Endometrium (tissue), 2 donors: Measurements from ENCODE around the gene USP2.

ENCODE experiments used
- FAIRE-seq: peaks from 2 replicates; lab custom pipeline; 2012; peaks lifted over from hg19 to GRCh38; lab: Jason Lieb, UNC
- donor health status: control.
- donor health status: control.

USP2 gene

DNA sequence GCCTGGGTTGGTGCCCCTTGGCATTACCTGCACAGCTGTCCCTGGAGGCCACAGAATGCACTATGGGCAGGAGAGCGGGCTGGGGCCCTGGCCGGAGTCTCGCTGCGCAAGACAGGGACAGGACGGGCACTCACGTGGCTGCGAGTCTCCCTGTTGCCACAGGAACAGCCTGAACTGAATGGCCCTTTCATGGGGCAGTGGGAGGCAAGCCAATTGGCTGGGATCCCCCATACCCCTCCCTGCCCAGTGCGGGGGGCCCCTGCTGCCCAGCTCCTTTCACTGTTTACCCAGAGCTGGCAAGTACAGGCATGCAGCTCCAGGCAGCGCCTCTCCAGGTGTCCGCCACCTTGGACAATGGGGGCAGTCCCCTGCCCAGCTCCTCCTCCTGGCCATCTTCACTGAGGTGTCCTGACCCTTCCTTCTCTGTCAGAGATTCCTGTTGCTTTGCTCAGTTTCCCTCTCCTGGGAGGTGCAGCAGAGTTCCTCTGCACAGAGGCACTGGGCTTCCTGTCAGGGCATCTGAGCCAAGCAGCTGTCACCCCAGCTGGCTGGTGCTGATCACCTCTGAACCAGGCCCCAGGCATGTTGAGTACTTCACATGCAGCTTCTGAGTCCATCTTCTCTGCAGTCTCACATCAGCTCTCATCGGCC lies 5.2 kb downstream of the USP2 start:
- no peak for FAIRE-seq

DNA sequence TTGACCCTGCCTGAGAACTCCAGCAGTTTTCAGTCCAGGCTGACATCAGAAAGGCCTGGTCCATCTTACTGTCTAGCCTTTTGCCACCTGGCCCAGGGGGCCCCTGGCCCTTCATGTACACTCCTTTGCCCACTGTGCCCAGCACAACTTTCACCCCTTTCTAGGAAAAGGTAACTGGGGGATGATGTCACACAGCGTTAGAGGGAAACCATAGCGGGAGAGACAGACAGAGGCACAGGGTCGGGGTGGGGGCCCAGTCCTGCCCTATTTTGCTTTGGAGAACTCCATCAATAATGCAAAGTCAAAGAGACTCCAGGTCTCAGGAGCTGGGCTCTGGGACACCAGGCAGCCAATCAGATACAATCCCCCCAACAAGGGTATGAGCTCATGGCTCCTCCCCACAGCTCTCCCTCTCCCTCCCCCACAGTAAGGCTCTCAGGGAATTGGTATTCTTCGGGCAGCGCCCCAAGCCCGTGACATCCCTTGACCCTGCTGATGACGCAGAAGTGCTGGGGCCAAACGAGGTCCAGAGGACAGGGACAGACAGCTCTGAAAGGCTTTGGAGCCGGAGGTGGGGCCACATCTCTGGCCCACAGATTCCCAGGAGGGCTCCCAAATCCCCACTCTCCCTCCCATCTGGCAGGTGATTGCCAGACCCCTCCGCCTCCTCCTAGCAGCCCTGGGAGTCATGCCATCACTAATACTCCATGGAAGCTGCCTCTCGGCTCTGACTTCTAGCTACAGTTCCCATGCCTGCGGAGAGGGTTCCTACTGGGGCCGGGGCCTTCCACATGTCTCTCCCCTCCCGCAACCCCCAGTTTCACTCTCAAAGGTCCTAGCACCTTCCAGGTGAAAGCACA lies 5.9 kb downstream of the USP2 start:
- FAIRE-seq: no peak

DNA sequence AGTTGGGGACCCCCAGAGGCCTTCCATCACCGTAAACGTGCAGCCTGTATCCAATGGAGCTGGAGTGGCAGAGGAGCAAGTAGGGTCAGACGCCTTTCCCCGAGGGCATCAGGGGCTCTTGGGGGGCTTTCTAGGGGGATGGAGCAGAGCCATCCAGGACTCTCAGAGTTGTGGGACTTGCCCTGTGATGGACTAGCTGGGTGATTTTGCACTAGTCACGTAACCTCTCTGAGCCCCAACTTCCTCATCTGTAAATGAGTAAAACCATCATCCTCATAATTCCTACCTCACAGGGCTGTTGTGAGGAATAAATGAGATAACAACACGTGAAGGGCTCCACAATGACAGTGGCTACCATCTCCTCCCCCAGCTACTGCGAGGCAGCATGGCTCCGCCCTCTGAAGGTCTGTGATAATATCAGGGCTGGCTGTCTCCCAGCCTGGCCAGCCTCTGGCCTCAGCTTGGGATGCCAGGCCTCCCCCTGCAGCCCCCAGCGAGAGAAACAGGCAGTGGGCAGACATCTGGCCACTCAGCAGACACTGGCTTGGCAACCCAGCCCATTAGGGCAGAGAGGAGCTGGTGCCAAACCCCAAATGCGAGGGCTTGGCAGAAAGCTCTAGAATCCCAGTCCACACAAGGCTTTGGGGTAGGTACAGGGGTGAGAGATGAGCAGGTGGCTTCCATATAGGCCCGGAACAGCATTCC lies 6.7 kb downstream of the USP2 start:
- no peak for FAIRE-seq

DNA sequence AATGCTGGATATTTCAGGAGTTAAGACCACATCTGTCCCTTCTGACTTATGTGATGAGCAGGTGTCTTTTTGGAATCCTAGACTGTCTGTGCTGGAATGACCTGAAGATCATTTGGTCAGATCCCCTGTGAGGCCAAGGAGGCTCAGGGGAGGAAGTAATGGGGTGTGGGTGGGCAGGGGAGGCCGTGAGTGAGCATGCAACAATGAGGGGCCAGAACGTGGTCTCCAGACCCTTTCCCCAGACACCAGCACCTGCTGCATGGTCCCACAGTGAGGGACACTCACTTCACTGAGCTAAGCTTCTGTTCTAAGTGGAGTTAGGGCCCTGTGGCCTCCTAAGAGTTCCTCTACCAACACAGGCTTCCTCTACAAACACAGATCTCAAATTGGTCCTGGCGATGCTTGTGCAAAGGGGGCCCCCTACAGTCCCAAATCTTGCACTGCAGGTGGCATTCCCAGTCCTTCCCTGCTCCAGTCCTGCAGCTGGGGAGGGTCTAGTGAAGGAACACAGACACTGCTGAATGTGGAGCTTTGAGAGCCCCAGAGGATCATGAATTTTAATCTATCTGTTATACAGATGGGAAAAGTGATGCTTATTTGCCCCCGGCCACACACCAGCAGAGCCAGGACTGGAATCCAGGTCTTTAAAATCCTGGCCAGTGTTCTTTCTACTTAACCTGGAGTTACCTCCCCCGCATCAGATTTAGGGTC lies 7.4 kb downstream of the USP2 start:
- FAIRE-seq: no peak

DNA sequence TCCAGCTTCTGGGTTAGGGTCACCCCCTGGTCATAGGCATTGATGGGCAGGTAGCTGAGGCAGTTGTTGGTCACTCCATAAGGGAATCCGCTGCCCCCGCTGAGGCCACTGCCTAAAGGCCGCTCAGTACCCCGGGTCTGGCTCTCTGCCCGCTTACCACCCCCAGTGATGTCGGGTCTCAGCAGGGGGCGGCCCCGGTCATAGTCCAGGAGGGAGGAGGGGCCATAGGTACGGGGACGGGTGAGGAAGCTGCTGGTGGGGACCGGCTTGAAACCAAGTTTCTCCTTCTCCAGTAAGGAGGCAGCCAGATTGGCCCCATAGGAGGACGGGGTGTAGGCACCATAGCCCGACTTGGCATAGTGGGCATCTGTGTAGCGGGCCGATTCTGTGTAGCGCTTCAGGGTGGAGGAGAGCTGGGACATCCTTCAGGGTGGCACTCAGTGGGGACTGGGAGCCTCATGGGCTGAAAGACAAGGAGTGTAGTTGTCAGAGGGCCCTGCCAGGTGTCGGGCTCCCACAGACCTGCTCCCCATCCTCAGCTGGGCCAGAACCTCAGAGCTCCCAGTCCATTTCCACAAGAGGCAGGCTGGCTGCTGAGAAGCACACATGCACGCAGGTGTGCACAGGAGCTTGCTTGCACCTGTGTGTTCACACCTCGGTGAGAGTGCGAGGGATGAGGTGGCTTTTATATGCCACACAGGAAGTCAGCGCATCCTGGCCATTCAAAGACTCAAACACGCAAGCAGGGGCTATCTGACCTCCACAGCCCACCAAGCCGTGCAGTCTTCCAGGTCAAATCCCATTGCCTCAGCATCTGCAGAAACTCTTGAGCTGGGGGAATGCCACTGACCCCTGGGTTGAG lies 8.2 kb downstream of the USP2 start:
- no peak for FAIRE-seq

DNA sequence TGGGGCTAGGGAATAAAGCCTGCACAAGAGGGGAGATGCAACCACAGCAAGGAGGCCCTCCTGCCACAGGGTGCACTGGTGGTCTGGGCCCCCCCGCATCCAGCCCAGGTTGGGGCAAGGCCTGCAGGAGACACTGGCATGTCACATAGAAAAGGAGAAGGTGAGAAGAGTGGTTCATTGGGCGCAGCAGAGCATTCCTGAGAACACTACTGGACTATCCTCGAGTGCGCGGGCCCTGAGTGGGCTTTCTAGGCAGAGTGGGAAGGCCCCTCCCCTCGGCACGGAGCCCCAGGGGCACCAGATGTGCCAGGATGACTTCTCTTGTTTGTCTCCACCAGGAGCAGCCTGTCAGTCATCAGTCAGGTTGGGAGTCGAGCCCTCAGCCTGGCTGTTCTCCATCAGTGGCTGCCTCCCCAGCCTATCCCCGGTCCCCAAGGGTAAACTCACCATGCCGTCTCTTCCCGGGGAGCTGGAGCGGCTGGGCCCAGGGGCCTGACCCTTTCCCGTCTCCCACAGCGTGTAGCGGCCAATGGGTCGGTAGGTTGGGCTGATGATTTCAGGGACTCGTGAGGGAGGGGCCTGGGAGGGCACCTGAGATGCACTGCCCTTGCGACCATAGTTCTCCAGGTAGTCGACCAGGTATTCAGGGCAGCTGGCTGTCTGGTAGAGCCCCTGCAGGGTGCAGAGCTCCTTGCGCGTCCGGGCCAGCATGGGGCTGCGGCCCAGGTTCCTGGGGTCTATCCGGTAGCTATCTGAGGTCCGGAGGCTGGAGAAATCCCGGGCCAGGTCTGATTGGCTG lies 9.0 kb downstream of the USP2 start:
- FAIRE-seq: no peak

DNA sequence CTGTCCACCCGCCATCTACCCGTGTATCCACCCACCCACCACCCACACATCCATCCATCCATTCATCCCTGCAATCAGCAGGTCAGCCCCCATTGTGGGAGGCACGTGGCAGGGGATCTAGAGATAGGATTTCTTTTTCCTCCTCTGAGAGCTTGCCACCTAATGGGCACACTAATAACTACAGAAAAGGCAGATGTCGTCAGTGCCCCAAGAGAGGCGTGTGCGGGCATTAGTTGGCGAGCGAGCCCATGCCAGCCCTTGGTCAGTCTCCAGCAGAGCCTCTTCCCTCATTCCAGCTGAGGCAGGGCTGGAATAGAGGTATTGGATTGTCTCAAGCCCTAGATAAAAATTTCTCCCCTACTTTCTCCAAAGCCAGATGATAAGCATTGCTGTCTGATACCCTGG lies 9.7 kb downstream of the USP2 start:
- FAIRE-seq: no peak

DNA sequence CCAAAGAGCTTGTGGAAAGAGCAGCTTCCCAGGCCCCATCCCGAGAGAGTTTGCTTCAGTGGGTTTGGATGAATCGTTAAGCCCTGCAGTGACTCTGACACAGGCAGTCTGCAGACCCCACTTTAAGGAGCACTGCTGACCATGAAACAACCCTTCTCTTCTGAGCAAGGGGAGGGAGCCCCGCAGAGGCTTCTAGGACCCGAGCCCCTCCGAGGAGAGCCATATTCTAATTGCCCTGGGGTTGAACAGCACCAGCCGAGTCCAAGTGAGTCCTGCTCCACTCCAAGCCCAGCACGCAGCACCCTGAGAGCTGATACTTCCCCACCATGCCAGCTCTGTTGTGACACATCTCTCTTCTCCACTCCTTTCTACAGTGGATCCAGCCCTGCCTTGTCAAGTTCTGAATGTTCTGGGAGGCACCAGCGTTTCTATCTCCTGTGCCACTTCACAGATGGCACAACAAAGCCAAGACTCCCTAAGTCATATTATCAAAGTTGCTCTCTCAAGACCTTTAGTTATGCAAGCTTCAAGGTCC lies 10.4 kb downstream of the USP2 start:
- no peak for FAIRE-seq

DNA sequence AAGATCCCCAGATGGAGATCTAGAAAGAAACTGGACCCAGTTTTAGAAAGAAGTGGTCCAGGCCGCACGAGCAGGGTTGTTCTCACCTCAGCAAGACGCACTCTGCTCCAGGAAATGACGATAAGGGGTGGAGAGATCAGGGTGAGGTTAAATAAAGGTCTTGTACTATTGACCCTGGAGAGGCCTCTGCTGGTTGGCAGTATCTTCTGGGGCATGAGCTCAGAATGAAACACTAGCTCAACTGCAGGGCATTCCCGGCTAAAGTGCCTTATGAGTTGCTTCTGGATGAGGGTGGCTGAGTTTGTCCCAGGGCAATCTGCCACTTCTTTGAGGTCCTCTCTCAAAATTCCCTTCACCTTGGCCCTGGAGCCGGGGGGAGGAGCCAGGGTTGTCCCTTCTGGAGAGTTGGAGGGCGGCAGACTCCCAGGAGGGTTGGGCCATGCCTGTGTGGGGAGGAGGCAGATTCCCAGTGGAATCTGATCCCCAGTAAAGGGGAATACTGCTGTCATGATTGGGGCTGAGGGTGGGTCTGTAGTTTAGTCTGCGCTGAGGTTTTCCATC lies 10.9 kb downstream of the USP2 start:
- FAIRE-seq: no peak

DNA sequence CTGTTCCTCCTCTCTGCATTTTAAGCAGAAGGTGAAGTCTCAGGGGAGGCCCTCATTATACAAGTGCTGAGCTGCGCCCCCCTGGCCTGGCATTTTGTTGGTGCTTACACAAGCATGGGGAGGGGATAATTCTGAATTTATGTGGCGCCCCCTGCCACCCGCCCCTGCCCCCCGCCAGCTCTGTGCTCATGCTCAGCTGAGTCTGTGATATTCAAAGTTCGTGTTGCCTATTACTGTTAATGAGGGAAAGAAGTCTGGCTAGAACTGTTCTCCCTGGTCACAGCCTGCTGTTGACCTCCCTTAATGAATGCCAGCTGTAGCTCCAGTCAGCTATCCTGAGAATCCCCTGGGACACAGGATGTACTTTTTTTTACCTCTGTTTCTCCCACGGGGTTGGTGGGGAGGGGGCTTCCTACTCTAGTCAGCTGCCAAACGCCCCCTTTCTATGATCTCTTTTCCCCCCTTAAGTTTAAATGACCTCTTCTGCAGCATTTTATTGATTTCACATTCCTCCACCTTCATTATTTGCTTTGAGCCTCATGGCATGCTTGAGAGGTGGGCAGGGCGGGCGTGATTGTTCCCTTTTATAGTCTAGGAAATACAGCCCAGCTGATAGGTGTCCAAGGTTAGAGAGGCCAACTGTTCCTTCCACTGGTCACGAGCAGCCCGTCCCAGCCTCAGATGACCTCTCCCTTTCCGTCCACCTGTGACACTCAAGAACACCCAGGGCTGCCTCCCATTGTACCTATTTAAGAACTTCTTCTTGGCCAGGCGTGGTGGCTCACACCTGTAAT lies 12.2 kb downstream of the USP2 start:
- FAIRE-seq: no peak

DNA sequence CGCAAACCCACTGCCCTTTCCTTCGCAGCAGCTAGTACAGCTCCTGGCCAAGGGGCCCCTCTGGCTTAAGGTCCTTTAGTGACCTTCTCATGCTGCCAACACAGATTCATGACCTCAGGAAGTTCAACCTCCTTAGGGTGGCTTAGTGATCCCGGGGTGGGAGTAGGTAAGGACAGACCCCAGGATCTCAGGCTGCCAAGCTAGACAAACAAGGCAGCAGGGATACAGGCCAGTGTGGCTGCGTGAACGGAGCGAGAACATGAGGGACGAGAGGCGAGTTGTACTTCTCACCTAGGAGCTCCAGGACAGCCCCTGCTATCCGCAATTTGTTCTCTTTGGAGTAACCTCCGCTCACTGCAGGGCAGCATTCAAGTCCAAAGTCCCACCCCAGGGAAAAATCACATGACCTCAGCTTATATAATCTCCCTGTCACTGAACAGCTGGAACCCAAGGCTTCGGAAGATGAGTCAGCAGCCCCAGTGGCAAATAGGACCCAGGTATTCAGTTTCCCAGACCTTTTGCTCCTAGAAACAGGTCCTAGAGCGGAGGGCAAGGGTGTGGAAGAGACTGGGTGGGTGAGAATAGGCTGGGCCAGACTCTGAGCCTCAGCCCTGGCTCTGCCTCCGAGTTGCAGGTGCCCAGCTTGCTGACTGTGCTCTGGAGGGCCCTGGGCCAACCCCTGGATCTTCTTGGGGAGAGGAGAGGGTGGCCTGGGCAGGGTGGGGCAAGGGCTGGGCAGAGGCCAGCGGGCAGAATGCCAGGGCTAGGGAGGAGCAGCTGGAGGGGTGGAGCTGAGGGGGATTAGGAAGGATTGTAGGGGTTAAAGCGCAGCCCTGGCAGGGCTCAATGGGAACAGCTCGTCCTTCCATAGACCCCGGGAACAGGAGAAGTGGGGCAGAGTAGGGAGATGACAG lies 13.1 kb downstream of the USP2 start:
- no peak for FAIRE-seq

DNA sequence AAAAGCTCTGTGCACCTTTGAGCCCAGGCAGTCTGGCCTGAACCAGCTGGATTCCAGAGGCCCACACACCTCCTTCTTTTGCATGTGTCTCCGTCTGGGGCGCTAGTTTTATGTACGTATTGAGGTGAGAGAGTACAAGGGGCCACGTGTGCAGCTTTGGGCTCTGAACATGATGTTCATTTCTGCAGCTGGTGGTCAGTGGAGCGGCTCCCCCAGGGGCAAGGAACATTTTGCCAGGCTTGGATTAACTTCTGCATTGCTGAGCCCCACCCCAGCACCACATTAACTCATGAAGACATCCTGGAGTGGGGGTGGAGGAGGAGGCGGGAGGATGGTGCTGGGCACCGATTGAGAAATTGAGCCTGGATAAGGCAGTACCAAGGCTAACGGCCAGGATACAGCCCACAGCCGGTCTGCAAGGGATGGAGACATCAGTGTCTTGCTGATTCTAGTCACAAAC lies 13.8 kb downstream of the USP2 start:
- FAIRE-seq: no peak

DNA sequence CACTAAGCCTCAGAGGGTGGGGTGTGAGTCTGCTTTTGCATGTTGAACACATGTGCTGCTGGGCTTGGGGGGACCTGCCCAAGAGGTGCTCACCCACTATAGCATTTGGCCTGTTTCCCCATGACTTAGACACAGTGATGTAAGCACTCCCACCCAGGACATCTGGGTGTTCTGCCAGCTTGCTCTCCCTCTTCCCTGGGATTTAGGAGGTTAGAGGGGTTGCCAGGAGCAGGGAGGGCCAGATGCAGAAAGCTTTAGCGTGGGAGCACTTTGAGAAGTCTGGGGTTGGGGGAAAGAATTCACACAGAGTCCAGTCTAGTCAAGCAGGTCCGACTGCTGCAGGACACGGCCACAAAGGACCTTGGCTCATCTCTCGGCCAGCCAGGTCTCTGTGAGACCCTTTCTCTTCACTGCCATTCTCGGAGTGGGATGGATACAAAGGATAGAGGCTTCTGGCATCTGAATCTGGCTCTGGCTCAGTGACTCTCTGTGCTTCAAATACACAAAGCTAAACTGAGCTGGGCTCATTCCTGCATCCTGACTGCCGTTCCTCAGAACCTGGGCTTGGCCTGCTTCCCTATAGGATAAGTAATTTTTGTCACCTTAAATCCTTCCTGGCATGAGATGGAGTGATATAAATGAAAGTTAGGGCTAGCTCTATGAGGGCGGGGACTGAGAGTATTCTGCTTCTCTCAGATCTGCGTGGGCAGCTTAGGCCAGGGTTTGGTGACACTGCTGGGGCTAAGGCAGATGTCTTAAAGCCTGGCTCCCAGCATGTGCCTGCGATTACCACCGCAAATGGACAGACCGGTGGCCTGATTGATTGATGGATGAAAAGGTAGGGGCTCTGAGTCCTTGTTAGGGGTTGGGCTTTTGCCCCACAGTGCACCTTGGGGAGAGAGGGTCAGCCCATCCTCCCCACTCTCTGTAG lies 14.5 kb downstream of the USP2 start:
- FAIRE-seq: no peak

DNA sequence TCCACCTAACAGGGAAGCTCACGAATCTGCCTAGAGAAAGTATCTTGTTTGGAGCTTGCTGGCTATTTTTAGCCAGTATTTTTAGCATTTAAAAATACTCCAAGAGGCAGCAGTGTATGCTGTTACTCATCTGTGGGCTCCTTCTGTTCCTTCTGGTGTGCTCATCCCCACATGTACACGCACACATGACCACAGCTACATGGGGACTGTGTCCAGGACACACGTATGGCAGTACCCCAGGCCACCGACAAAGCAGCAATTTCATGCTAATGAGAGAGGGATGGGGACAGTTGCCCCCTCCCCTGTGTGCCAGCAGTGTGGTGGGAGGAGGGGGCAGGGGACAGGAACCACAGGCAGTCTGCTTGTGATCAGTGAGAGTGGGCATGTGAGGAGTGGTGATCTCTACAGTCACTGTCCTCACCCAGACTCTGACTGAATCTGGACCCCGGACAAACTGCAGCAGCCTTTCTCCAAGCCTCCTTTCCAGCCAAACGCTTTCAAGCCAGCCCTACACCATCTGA lies 16.4 kb downstream of the USP2 start:
- no peak for FAIRE-seq

DNA sequence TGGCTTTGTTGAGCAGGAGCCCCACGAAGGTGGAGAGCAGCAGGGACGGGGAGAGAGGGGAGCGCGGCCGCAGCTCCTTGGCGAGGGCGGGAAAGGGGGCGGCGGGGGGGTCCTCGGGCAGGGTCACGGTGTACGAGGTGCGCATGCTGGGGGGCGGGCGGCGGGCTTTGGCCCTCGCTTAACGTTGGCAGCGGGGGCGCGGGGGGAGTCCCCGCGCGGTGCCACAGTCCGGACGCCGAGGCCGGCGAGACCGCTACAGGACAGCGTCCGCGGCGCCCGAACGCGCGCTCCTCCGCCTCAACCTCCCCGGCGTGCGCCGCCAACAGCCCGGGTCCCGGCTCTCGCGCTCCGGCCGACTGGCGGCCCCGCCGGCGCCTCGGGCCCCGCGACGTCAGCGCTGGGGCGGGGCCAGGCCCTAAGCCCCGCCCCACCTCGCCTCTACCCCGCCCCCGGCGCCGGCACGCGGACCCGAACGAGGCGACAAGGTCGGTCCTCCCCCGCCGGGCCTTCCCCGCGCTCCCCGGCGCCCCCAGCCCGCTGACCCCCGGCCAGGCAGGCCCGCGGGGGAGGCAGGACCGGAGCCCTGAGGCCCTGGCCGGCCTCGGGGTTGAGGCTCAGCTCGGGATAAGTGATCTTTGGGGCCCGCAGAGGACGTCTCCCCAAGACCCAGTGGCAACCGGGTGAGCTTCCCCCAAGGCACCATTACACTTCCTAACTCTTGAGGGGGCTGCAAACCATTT lies 17.5 kb downstream of the USP2 start:
- FAIRE-seq: no peak
